Thyroid gland (tissue), 4 donors: ENCODE data around the gene C22orf42.
"Not testable (repeated sequence)": the region's sequence is repeated elsewhere in the genome, so short reads cannot be mapped to it uniquely, and the experiment has no call there.

Experiments
- CTCF ChIP-seq, 6 experiments: fragments of 200-600 bp in 3 of 6; fragments of 450-650 bp in 3 of 6; sonication (generic) in 3 of 6; IDR thresholded peaks; one replicate each; pipeline ENCODE4 v1.5.1; 2016 to 2019; ENCODE audit warnings: antibody characterized with exemption in 6 of 6, mild to moderate bottlenecking in 2 of 6, inconsistent platforms in 1 of 6, moderate library complexity in 1 of 6
- POLR2A ChIP-seq, 2 donors: fragments of 450-650 bp; IDR thresholded peaks; one replicate each; pipeline ENCODE4 v1.6.1; 2017; ENCODE audit warnings: antibody characterized with exemption in 2 of 2, mild to moderate bottlenecking in 2 of 2, moderate library complexity in 1 of 2

- TF ChIP-seq POLR2A, CTCF (IDR thresholded peaks at IDR 0.05): not testable (repeated sequence)
Measured at GRCh38 chr22:32193346-32193745, 34.2 kb upstream of the C22orf42 start.
